GM21390 (cell line): ENCODE measurements around the gene ISCU.
"Not testable (repeated sequence)": the region's sequence is repeated elsewhere in the genome, so short reads cannot be mapped to it uniquely, and the experiment has no call there.

ENCODE experiments used
- ATAC-seq: cut with Tn5 transposase; IDR thresholded peaks from one replicate; pipeline ENCODE4 v1.9.1; 2021; ENCODE audit not compliant: unreplicated experiment

ISCU gene

DNA sequence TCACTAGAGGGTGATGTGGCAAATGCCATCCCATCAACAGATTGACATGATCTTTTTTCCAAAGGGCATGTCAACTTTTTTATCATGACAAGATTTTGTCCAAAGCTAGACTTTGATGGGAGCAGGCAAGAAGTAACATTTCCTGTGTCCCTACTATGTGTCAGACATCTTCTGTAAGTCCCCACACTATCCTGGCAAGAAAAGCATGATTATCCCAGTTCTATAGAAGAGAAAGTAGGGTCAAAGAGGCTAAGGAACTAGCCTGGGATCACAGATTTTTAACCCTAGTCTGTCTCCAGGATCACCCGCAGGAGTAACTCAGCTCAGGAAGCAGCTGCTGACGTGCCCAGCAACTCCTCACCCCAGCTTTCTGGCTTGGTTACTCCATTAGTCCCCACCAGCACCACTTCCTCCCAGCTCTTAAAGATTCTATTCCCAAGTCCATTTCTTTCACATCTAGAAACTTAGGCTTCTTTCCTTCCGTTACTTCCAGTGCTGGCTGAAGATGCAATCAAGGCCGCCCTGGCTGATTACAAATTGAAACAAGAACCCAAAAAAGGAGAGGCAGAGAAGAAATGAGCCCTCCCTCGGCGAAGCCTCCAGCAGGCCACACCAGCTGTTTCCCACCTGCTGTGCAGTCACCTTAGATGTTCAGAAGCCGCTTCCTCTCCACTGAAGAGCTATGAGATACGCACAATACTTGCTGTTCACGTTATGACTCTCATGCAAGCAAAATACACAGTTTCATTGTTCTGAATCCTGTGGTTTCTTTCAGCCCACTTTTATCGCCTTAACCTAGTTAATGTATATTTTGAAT lies 6.2 kb downstream of the ISCU start:
- peak; percentile 71 for ATAC-seq

- ATAC-seq, result no peak
Measured at GRCh38 chr12:108570743-108571608, 8.6 kb downstream of the ISCU start.

DNA sequence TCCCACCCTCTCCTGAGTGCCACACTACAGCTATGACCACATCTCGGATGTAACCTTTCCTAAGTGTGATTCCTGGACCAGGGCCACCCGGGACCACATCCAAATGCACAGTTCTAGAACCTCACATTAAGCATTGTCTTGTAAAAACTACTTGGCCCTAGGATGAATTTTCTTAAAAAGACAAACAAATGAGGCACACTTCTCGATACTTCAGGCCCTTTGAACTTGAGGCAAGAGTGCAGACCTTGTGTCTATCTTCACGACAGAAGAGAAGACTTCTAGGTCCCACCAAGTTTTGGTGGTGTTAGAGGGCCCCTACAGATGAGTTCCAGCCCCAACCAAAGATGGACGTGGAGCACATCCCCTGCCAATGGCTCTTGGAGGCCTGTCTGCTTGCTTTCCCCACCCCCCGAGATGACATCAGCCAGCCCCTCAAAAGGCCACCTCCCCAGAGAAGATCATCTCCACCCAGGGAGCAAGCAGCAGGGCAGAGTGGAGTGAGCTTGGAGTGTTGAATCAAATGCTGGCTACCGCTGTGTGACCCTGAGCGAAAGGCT lies 9.3 kb downstream of the ISCU start:
- no peak for ATAC-seq

DNA sequence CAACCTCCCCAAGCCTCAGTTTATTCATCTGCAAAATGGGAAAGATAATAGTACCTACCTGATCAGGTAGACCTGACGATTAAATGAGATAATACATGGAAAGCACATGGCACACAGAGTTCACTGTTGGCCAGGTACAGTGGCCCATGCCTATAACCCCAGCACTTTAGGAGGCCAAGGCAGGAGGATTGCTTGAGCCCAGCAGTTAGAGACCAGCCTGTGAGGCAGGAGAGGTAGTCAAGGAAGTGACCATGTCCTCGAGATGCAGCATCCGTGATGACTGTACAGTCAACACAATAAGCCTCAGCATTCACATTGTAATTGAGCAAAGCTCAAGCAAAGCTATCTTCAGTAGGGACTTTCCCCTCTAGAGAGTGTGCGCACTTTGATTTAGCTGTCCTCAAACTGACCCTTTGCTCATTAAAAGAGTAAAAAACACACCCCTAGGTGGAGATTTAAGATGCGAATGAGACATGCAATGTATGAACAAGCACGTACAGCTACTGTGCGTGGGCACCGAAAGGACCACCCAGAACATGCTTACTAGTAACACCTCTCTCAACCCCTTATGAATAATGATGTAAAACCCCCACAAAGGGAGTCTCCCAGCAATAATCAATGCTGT lies 9.9 kb downstream of the ISCU start:
- no peak for ATAC-seq

- ATAC-seq, result peak; percentile 30
Measured at GRCh38 chr12:108573317-108573716, 10.9 kb downstream of the ISCU start.

- not testable (repeated sequence) for ATAC-seq
Measured at GRCh38 chr12:108574276-108574675, 11.9 kb downstream of the ISCU start.

DNA sequence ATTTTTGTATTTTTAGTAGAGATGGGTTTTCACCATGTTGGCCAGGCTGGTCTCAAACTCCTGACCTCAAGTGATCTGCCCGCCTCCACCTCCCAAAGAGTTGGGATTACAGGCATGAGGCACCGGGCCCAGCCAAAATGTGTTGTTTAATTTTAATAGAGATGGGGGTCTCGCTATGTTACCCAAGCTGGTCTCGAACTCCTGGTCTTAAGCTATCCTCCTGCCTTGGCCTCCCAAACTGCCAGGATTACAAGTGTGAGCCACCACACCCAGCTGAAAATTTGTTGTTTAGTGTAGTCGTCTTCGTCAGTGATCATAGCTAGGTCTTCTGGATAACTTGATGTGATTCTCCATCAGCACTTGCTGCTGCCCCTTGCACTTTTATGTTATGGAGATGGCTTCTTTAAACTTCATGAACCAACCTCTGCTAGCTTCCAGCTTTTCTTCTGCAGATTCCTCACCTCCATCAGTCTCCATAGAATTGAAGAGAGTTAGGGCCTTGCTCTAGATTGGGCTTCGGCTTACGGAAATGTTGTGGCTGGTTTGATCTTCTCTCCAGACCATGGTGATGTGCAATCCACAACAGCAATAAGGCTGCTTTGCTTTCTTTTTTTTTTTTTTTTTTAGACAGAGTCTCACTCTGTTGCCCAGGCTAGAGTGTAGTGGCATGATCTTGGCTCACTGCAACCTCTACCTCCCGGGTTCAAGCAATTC lies 13.0 kb downstream of the ISCU start:
- no peak for ATAC-seq

DNA sequence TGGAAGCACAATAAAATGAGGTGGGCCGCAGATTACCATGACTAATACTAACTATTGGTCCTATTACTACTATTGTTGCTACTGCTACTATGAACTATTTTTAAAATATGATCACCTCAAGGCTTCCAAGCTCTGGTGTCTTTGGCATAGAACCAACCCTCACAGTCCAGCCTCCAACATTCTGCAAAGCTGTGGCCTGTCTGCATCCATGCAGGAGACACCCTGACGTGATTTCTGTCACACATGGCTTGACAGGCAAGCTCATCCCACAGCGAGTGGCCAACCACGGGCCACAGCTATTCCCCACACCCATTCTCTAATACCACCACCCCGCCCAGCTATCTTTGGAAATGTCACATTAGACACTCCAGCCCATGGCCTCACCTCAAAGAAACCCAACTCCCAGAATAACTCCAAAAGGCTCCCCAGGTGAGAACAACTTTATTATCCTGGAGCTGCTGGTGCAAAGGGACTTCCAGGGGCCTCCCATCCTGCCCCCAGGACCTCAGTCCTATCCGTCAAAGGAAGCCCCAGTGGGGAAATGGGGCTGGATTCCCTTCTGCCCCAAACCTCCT lies 14.4 kb downstream of the ISCU start:
- no peak for ATAC-seq

DNA sequence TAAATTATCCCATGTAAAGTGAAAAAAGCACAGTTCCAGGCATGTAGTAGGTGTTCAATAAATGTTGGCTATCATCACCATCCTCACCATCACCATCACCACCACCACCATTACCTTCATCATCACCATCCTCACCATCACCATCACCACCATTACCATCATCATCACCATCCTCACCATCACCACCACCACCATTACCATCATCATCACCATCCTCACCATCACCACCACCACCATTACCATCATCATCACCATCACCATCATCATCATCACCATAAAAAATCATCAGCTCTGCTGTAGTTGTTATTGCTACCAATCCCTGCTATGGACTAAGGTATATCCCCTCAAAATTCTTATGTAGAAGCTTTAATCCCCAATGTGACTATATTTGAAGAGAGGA lies 15.1 kb downstream of the ISCU start:
- no peak for ATAC-seq

DNA sequence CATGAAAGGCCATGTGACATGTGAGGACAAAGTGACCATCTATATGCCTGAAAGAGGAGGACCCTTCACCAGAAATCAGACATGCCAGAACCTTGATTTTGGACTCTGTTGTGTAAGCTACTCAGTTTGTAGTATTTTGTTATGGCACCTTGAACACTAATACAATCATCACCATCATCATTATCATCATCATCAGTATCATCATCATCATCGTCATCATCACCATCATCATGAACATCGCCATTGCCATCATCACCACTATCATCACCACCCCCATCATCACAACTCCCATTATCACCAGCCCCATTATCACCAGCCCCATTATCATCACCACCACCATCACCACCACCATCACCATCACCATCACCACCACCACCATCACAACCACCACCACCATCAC lies 15.9 kb downstream of the ISCU start:
- ATAC-seq, result no peak

DNA sequence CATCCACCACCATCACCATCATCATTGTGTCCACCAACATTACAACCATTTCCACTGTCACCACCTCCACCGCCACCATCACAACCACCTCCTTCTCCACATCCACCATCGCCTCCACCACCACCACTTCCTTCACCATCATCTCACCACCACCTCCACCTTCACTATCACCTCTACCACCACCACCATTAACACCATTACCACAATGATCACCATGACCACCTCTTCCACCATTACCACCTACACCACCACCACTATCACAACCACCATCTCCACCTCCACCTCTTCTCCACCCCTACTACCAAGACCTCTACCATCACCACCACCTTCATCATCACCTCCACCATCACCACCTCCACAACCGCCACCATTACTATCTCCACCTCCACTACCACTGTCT lies 16.4 kb downstream of the ISCU start:
- ATAC-seq, result no peak

GRCh38 chr12:108580531-108580930 lies 18.1 kb downstream of the ISCU start:
- no peak for ATAC-seq

DNA sequence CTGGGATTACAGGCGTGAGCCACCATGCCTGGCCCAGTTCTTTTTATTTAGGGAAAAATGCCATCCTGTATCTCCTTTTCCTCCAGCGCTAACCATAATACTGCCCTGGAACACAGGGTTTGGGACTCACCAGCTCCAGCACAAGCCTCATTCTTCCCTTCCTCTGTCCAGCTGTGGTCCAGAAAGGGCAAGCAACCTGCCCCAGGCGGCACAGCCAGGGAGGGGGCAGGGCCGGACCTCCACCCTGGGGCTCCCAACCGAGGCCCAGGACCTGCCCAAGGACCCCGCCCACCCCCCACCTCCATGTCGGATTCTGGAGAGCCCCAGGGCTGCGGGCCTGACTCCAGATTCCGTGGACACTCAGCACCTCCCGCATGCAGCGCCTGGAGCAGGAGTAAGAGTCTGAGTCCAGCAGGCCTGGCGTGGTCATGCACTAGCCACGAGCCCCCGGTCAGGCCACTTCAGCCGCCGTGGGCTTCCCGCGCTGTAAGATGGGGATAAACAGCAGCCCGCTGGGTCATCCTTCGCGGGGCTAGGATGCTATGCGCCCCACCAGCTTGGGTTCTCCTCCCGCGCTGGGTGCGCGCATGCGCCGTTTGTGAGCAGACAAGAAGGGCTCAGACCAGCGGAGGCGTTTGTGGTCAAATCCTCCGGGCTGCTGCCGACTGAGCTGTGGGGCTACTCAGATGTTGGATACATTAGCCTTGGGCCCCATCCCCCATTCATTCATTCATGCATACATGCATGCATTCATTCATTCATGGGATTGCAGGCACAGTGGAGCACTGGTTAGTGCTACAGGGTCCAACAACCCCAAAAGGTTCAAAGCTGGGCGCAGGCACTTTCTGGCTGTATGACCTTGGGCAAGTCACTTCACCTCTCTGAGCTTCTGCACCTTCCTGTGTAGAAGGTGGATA lies 19.2 kb downstream of the ISCU start:
- ATAC-seq, result no peak

DNA sequence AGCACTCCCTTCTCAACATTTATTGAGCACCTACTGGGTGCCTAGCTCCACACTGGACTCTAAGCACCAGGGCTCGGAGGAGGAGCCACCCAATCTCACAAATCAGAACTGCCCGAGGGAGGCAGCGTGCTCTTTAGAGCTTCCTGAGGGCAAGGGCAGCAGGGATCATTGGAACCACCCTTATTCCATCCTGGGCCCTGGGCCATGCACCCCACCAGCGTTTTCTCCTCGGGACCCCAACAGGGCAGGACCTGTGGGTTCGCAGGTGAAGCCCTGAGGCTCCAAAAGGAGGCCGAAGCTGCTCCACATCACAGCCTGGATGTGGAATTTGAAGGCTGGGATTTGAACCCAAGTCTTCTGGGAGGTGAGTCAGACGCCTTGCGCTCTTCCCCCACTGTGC lies 20.1 kb downstream of the ISCU start:
- ATAC-seq, result no peak

- ATAC-seq, result no peak
Measured at GRCh38 chr12:108582978-108583770, 20.8 kb downstream of the ISCU start.

DNA sequence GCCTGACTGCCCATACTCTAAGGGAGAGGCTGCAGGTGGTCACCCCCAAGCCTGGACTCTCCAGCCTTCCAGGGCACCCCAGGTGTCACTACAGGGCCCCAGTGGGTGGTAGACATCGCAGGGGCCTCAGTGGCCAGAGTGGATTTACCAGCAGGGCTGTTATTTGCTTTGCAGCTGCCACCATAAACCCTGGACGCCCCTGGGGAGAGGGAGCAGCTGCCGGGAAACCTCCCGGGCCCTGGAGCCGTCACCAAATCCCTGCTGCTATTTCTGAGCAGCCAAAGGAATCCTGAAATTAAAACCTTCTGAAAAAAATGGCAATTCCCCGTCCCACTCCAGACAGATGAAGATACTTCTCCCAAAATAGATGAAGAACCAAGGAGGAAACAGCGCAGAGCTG lies 21.6 kb downstream of the ISCU start:
- ATAC-seq, result no peak

- no peak for ATAC-seq
Measured at GRCh38 chr12:108584456-108585065, 22.2 kb downstream of the ISCU start.

DNA sequence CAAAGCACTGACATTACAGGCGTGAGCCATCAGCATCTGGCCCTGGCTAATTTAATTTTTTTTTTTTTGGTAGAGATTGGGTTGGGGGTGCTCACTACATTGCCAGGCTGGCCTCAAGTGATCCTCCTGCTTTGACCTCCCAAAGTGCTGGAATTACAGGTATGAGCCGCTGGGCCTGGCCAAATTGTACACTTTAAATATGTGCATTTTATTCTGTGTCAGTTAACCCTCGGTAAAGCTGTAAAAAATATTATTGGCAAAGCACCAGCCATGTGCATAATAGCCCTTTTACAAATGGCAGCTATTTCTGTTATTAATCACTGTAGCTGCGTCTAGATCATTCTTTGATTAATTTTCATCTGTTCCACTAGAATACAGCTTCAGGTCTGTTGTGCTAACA lies 23.5 kb downstream of the ISCU start:
- no peak for ATAC-seq
